ENCODE measurements around the gene BICRAL.

- TF ChIP-seq, protein P1, sequence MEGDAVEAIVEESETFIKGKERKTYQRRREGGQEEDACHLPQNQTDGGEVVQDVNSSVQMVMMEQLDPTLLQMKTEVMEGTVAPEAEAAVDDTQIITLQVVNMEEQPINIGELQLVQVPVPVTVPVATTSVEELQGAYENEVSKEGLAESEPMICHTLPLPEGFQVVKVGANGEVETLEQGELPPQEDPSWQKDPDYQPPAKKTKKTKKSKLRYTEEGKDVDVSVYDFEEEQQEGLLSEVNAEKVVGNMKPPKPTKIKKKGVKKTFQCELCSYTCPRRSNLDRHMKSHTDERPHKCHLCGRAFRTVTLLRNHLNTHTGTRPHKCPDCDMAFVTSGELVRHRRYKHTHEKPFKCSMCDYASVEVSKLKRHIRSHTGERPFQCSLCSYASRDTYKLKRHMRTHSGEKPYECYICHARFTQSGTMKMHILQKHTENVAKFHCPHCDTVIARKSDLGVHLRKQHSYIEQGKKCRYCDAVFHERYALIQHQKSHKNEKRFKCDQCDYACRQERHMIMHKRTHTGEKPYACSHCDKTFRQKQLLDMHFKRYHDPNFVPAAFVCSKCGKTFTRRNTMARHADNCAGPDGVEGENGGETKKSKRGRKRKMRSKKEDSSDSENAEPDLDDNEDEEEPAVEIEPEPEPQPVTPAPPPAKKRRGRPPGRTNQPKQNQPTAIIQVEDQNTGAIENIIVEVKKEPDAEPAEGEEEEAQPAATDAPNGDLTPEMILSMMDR (IDR thresholded peaks at IDR 0.05; ENCODE audit: low read depth, low read length) = peak; percentile 95
- no peak for TF ChIP-seq EZH2phosphoT487 (IDR thresholded peaks at IDR 0.05; ENCODE audit: low read depth)
Observed at GRCh38 chr6:42901538-42901957, 119.7 kb downstream of the BICRAL start.

Measured in OCI-LY3 (cell line).